Liver (tissue), 9 donors: Measurements from ENCODE around the gene TH. TPM values are rescaled to one million over a fixed set of nuclear protein-coding genes. Genes with fewer than 3 reads are reported as not detected.

ENCODE experiments used
- DNase-seq: peaks from one replicate; pipeline ENCODE4 v3.0.0-alpha.2; 2017; ENCODE audit warnings: low spot score
- H3K27ac ChIP-seq, 2 donors: one replicate each; pipeline ENCODE4 v1.7.0; 2013; ENCODE audit warnings: inconsistent platforms in 2 of 2, low read length in 2 of 2, control low read depth in 1 of 2, low read depth in 1 of 2, mild to moderate bottlenecking in 1 of 2
- H3K27me3 ChIP-seq, 4 donors: one replicate each; pipeline versions ENCODE4 v1.6.1 to v1.7.0; 2013; ENCODE audit warnings: low read length in 3 of 4, inconsistent platforms in 1 of 4, mild to moderate bottlenecking in 1 of 4, moderate library complexity in 1 of 4; ENCODE audit not compliant: control insufficient read depth in 4 of 4, insufficient read depth in 4 of 4
- H3K36me3 ChIP-seq, 4 donors: one replicate each; pipeline versions ENCODE4 v1.6.1 to v1.7.0; 2013; ENCODE audit warnings: low read length in 3 of 4, mild to moderate bottlenecking in 3 of 4, low read depth in 1 of 4, moderate library complexity in 1 of 4; ENCODE audit not compliant: control insufficient read depth in 4 of 4, insufficient read depth in 3 of 4
- H3K4me1 ChIP-seq, 4 donors: one replicate each; pipeline versions ENCODE4 v1.6.1 to v1.7.0; 2013; ENCODE audit warnings: low read length in 3 of 4, mild to moderate bottlenecking in 3 of 4, moderate library complexity in 1 of 4; ENCODE audit not compliant: control insufficient read depth in 4 of 4, insufficient read depth in 4 of 4
- H3K4me3 ChIP-seq, 3 donors: one replicate each; pipeline versions ENCODE4 v1.6.1 to v1.7.0; 2013; ENCODE audit warnings: low read length in 3 of 3, control low read depth in 1 of 3, low read depth in 1 of 3, mild to moderate bottlenecking in 1 of 3
- H3K9ac ChIP-seq, 2 donors: one replicate each; pipeline ENCODE4 v1.7.0; 2013; ENCODE audit warnings: low read length in 2 of 2, mild to moderate bottlenecking in 2 of 2, moderate library complexity in 2 of 2, control low read depth in 1 of 2, low read depth in 1 of 2
- H3K9me3 ChIP-seq, 4 donors: one replicate each; pipeline versions ENCODE4 v1.6.1 to v1.7.0; 2013; ENCODE audit warnings: low read length in 3 of 4; ENCODE audit not compliant: control insufficient read depth in 4 of 4
- ATF3 ChIP-seq: IDR thresholded peaks from 2 replicates; pipeline ENCODE4 v1.6.1; 2016; ENCODE audit warnings: antibody characterized with exemption
- EGR1 ChIP-seq, 2 donors: IDR thresholded peaks; 2 replicates each; pipeline ENCODE4 v1.6.1; 2016 to 2018; ENCODE audit warnings: antibody characterized with exemption in 2 of 2, low read depth in 2 of 2
- FOXA1 ChIP-seq: IDR thresholded peaks from 2 replicates; pipeline ENCODE4 v1.6.1; 2016; ENCODE audit warnings: antibody characterized with exemption
- FOXA2 ChIP-seq: IDR thresholded peaks from 2 replicates; pipeline ENCODE4 v1.6.1; 2016; ENCODE audit warnings: antibody characterized with exemption
- GABPA ChIP-seq, 2 donors: IDR thresholded peaks in 1 of 2; conservative IDR thresholded peaks in 1 of 2; 2 replicates each; pipeline ENCODE4 v1.6.1; 2016; ENCODE audit warnings: antibody characterized with exemption in 2 of 2, mild to moderate bottlenecking in 1 of 2, moderate library complexity in 1 of 2
- HNF4A ChIP-seq, 2 donors: conservative IDR thresholded peaks; 2 replicates each; pipeline ENCODE4 v1.6.1; 2016; ENCODE audit warnings: antibody characterized with exemption in 2 of 2, mild to moderate bottlenecking in 2 of 2
- HNF4G ChIP-seq: IDR thresholded peaks from 2 replicates; pipeline ENCODE4 v1.6.1; 2016; ENCODE audit warnings: antibody characterized with exemption
- JUND ChIP-seq, 2 donors: IDR thresholded peaks; 2 replicates each; pipeline ENCODE4 v1.6.1; 2016; ENCODE audit warnings: antibody characterized with exemption in 2 of 2
- MAX ChIP-seq: IDR thresholded peaks from 2 replicates; pipeline ENCODE4 v1.6.1; 2016; ENCODE audit warnings: antibody characterized with exemption
- NR2F2 ChIP-seq: IDR thresholded peaks from 2 replicates; pipeline ENCODE4 v1.6.1; 2016; ENCODE audit warnings: antibody characterized with exemption
- RAD21 ChIP-seq, 2 donors: IDR thresholded peaks; 2 replicates each; pipeline ENCODE4 v1.6.1; 2016; ENCODE audit warnings: antibody characterized with exemption in 2 of 2, mild to moderate bottlenecking in 2 of 2
- RXRA ChIP-seq, 2 donors: IDR thresholded peaks; 2 replicates each; pipeline ENCODE4 v1.6.1; 2017 to 2018; ENCODE audit warnings: antibody characterized with exemption in 2 of 2, mild to moderate bottlenecking in 1 of 2
- SP1 ChIP-seq: IDR thresholded peaks from 2 replicates; pipeline ENCODE4 v1.6.1; 2018; ENCODE audit warnings: antibody characterized with exemption, mild to moderate bottlenecking
- TAF1 ChIP-seq: conservative IDR thresholded peaks from 2 replicates; pipeline ENCODE4 v1.6.1; 2016; ENCODE audit warnings: antibody characterized with exemption, mild to moderate bottlenecking
- YY1 ChIP-seq: IDR thresholded peaks from 2 replicates; pipeline ENCODE4 v1.6.1; 2016; ENCODE audit warnings: antibody characterized with exemption, mild to moderate bottlenecking
- ZBTB33 ChIP-seq: IDR thresholded peaks from 2 replicates; pipeline ENCODE4 v1.6.1; 2016; ENCODE audit warnings: antibody characterized with exemption
- WGBS: extraction: QIAGEN DNeasy Blood & Tissue Kit; methylation state at CpG from one replicate; pipeline ENCODE4 v1.1.7; 2013; 5-methylcytosine and 5-hydroxymethylcytosine counted together
- polyA plus RNA-seq, 2 donors: library from polyadenylated mRNA; stranded (reverse) in 1 of 2; unstranded in 1 of 2; fragments of 200-250 nt in 1 of 2; fragments of >200 nt in 1 of 2; fragmentation: Nextera tagmentation in 1 of 2; extraction: Ambion mirVana in 1 of 2; gene quantifications; one replicate each; pipeline versions ENCODE4 v1.2.1 to v1.2.3, GENCODE V29; 2013 to 2015
- total RNA-seq, 2 donors: library from RNA; depleted of rRNA; stranded (reverse); fragments of >200 nt; gene quantifications; one replicate each; pipeline ENCODE4 v1.2.3, GENCODE V29; 2014
- TF ChIP-seq, protein P1 (sequence below): fragments of 150-350 bp; IDR thresholded peaks from 2 replicates; pipeline ENCODE4 v1.5.1; 2017; ENCODE audit warnings: improper control_type of control experiment, low read depth, low read length; ENCODE audit not compliant: missing input control
- TF ChIP-seq, protein P2 (sequence below): IDR thresholded peaks from 2 replicates; pipeline ENCODE4 v1.6.1; 2016; ENCODE audit warnings: antibody characterized with exemption, mild to moderate bottlenecking
- donor health status: healthy.
- donor health status: healthy.
- donor health status: healthy.
- donor health status: healthy.
- donor health status: healthy.

TH gene
- total and polyA plus RNA-seq, 4 donors = 0.13 to 0.24 TPM; not detected in 2

DNA sequence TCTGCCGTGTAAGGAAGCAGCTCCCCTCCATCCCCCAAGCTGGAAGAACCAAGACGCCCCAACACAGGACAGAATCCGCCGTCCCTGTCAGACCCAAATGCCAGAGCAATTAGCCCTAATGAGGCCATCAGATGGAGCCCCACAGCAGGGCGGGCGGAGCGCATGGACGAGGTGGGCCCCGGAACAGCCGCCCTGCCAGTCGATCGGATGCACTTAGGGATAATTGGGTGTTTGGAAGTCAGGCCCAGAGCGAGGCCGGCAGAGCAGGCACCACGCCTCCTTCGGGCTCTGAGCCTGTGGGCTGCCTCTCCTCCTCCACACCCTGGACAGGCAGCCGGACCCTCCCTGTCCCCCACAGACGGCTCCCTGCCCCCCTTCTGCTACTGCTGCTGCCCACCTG is 5.5 kb upstream of the TH start:
- Histone ChIP-seq H3K9ac (no peak overlapping the region), H3K9me3 (no peaks in the 10 kb centered on the region), H3K36me3 (no peaks in the 10 kb centered on the region), H3K27ac (no peak overlapping the region), H3K27me3 (no peaks in the 10 kb centered on the region), H3K4me1 (no peaks in the 10 kb centered on the region), H3K4me3 (no peak overlapping the region)
- TF ChIP-seq MAX = no peak
- no peak for TF ChIP-seq ATF3
- no peak for TF ChIP-seq EGR1 (IDR thresholded peaks at IDR 0.05; ENCODE audit: low read depth in 2 of 2)
- TF ChIP-seq, protein P1, sequence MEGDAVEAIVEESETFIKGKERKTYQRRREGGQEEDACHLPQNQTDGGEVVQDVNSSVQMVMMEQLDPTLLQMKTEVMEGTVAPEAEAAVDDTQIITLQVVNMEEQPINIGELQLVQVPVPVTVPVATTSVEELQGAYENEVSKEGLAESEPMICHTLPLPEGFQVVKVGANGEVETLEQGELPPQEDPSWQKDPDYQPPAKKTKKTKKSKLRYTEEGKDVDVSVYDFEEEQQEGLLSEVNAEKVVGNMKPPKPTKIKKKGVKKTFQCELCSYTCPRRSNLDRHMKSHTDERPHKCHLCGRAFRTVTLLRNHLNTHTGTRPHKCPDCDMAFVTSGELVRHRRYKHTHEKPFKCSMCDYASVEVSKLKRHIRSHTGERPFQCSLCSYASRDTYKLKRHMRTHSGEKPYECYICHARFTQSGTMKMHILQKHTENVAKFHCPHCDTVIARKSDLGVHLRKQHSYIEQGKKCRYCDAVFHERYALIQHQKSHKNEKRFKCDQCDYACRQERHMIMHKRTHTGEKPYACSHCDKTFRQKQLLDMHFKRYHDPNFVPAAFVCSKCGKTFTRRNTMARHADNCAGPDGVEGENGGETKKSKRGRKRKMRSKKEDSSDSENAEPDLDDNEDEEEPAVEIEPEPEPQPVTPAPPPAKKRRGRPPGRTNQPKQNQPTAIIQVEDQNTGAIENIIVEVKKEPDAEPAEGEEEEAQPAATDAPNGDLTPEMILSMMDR = no peak
- no peak for TF ChIP-seq NR2F2
- TF ChIP-seq YY1 = no peak
- no peak for TF ChIP-seq ZBTB33
- no peak for TF ChIP-seq FOXA2
- no peak for TF ChIP-seq FOXA1
- TF ChIP-seq, protein P2, sequence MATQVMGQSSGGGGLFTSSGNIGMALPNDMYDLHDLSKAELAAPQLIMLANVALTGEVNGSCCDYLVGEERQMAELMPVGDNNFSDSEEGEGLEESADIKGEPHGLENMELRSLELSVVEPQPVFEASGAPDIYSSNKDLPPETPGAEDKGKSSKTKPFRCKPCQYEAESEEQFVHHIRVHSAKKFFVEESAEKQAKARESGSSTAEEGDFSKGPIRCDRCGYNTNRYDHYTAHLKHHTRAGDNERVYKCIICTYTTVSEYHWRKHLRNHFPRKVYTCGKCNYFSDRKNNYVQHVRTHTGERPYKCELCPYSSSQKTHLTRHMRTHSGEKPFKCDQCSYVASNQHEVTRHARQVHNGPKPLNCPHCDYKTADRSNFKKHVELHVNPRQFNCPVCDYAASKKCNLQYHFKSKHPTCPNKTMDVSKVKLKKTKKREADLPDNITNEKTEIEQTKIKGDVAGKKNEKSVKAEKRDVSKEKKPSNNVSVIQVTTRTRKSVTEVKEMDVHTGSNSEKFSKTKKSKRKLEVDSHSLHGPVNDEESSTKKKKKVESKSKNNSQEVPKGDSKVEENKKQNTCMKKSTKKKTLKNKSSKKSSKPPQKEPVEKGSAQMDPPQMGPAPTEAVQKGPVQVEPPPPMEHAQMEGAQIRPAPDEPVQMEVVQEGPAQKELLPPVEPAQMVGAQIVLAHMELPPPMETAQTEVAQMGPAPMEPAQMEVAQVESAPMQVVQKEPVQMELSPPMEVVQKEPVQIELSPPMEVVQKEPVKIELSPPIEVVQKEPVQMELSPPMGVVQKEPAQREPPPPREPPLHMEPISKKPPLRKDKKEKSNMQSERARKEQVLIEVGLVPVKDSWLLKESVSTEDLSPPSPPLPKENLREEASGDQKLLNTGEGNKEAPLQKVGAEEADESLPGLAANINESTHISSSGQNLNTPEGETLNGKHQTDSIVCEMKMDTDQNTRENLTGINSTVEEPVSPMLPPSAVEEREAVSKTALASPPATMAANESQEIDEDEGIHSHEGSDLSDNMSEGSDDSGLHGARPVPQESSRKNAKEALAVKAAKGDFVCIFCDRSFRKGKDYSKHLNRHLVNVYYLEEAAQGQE = no peak
- TF ChIP-seq HNF4A (conservative IDR thresholded peaks at IDR 0.05) = no peak
- TF ChIP-seq HNF4G = no peak
- no peak for TF ChIP-seq RXRA (IDR thresholded peaks at IDR 0.05)
- no peak for TF ChIP-seq RAD21 (IDR thresholded peaks at IDR 0.05)
- TF ChIP-seq TAF1 = no peak
- no peak for TF ChIP-seq SP1
- WGBS = 70% methylated on average over 18 of the region's 18 CpGs
- DNase-seq = no peak

DNA sequence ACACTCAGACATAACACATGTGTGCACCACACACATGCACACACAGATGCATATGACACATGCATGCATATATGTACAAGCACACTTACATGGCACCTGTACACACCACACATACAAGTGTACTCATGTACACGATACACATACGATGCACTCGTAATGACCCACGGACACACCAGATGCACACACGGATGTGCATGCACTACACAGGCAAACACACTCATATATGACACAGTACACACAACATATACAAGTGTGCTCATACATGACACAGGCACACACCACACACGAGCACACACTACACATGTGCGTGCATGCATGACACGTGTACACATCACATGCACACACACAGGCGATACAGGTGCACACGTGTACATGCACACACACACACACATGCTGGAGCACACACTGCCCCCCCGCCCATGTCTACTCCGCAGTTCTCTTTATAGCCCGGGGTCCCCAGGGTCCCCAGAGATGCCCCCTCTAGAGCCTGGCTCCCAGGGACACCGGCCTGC is 4.8 kb upstream of the TH start:
- no peak for DNase-seq
- Histone ChIP-seq H3K4me3 (no peak overlapping the region), H3K36me3 (no peaks in the 10 kb centered on the region), H3K27ac (no peak overlapping the region), H3K4me1 (peaks cover 0 to 2% (median under 1%) of the 10 kb centered on the region in 4 donors), H3K9me3 (no peaks in the 10 kb centered on the region), H3K27me3 (no peaks in the 10 kb centered on the region), H3K9ac (no peak overlapping the region)
- WGBS = 91% methylated on average over 14 of the region's 14 CpGs
- TF ChIP-seq FOXA1 (no peak), EGR1 (IDR thresholded peaks at IDR 0.05; ENCODE audit: low read depth in 2 of 2) (no peak), SP1 (no peak), HNF4G (no peak), MAX (no peak), ATF3 (no peak), JUND (IDR thresholded peaks at IDR 0.05) (no peak), YY1 (no peak), HNF4A (conservative IDR thresholded peaks at IDR 0.05) (no peak), TAF1 (no peak), RXRA (IDR thresholded peaks at IDR 0.05) (no peak), FOXA2 (no peak), NR2F2 (no peak), GABPA (IDR thresholded peaks at IDR 0.05 in 1 of 2, conservative IDR thresholded peaks at IDR 0.05 in 1 of 2) (no peak), ZBTB33 (no peak)
- TF ChIP-seq, protein P1 = no peak
